Medulla oblongata (tissue), 1 donor: ENCODE data around the gene PLXND1.

Experiments
- DNase-seq: peaks from one replicate; pipeline ENCODE4 v3.0.0-alpha.2; 2015; ENCODE audit errors: extremely low spot score

The PLXND1 gene

GRCh38 chr3:129563332-129563731, 43.1 kb downstream of the PLXND1 start:
- DNase-seq: no peak

DNA sequence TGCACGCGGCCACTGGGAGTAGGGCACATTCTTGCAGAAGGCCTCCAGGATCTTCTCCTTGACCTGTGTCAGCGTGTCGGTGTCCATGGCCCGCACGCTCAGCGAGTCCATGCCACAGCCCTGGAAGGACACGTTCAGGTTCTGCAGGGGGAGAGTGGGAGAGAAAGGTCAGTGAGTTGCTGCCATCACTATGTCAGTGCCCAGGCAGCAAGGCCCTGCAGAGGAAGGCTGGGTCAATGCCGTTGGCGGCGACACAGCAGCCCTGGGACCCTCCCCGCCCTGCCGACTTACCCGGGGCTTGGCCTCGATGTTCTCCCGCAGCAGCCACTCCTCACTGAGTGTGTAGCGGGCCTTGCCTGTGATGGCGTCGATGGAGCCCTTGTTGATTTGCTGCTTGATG, 43.7 kb downstream of the PLXND1 start:
- no peak for DNase-seq

DNA sequence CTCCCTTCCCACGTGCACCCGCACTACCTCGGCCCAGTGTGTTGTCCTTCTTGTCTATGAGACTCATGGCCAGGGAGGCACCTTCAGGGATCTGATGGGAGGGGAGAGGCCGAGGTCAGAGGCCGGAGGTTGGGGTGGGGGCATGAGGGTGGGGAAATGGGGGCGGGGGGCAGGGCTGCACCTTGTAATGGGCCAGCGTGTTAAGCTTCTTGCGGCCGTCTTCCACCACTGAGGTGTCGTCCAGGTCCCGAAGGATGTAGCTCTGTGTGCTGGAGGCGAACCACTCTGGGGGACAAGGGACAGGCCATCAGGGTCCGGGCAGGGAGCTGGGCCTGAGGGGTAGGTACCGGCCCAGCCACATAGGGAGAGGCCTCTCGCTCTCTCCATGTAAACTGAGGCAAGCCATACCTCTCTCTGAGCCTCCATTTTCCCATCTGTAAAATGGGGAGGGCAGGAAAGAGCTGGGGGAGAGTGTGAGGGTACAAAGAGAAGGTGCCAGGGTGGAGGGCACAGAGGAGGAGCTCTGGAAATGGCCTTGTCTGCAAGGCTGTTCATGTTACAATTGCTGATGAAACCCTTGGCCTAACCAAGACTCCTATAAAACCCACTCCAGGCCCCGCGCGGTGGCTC, 44.7 kb downstream of the PLXND1 start:
- no peak for DNase-seq

DNA sequence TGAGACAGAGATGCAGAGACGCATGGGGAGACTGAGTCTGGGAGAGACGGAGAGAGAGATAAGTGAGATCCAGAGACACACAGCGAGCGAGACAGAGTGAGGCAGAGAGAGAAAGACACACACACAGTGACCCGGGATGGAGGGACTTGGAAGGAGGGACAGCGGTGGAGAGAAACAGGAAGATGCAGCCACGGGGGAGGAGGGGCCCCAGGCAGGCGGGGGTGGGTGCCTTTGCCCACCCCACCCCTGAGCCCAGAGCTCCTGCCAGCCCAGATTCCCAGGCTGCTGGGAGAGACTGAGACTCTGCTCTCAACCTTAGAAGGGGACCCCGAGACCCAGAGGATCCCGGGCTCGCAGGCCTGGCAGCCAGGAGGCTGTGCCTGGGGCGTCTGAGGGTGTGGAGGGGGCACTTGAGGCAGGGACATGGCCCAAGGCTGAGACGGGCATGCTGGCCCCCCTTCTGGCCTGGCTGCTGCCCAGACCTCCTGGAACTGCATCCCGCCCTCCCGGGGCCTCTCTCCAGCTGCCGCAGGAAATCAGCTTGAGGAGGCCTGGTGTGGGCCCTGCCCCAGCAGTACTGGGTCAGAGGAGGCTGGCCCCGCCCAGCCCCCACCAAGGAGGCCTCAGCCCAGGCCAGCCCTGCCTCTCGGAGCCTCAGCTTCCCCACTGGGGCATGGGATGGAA, 45.4 kb downstream of the PLXND1 start:
- DNase-seq: peak; percentile 66

- no peak for DNase-seq
Measured at GRCh38 chr3:129560269-129560787, 46.1 kb downstream of the PLXND1 start.

DNA sequence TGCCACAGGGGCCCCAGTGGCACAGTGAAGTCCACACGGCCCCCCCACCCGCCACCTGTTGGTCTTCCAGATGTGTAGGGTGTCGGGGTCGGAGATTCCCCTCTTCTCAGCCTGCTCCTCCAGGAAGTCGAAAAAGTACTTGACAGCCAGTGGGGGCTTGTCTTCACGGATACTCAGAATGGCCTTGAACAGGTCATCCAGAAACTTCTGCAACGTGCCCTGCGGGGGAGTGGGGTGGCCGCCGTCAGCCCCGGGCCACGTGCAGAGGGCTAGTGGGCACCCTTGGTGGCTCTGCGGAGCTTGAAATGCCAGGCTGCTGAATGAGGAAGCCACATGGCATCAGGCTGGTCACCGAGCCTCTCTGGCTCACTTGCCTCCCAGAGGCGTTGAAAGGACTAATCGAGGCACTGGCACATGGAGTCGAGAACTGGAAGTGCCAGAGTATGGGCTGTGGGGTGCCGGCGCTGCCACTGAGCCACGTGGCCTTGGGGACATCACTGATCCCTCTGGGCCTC, 46.9 kb downstream of the PLXND1 start:
- no peak for DNase-seq

DNA sequence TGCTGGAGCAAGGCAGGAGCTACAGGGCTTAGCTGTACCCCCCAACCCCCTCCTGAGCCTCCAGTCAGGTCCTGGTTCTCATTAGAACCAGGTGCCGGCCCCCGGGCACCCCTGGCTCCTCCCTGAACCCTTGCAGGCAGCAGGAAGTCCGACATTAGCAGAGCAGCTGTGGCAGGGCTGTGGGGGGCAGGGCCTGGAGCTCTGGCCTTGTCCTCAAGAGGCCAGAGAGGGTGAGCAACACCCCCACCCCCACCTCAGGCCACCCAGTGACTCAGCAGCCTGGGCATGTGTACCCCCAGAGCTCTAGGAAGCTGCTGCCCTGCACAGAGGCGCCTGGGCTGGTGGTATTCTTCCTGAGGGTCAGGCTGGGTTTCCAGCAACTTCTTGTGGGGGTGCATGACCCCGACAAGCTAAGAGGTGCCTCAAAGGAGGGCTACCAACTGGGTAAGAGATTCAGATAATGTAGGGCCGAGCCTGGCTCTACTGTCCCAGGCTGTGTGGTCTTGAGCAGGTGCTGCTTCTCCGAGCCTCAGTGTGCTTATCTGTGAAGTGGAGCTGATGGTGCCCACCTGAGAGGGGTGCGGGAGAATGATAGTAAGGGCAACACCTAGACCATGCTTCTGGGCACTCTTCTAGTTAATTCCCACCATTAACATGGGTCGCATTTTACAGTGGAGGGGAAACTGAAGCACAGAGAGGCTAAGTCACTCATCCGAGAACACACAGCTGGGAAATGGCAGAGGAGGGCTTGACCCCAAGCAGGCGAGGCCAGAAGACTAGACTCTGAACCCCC, 47.5 kb downstream of the PLXND1 start:
- DNase-seq: no peak

GRCh38 chr3:129558081-129558771, 48.2 kb downstream of the PLXND1 start:
- no peak for DNase-seq

GRCh38 chr3:129557548-129557894, 49.0 kb downstream of the PLXND1 start:
- no peak for DNase-seq

DNA sequence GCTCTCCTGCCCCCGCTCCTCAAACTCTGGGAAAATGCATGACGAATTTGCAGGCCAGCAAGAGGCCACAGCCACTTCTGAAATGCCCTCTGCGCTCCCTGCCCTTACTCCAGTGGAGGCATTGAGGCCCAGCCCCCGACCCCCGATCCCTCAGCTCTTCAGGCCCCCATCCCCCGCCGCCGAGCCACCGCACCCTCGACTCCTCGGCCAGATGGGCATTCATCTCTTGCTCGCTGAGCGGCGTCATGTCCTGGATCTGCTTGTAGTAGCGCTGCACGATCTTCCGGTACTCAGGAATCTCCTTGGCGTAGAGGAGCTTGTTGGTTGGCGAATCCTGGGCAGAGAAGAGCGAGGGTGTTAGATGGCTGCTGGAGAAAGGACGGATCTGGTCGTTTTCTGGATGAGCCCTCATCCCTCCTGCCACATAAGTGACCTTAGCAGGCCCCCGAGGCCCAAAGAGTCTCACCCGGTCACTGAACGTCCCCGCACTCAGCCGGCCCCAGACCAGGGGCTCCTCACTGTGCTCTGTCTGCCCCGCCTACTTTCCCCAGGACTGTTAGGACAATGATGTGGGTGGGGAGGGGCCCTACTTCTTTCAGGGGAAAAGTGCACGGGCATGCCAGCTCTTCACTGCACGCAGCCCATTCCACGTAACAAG, 49.5 kb downstream of the PLXND1 start:
- DNase-seq: no peak

DNA sequence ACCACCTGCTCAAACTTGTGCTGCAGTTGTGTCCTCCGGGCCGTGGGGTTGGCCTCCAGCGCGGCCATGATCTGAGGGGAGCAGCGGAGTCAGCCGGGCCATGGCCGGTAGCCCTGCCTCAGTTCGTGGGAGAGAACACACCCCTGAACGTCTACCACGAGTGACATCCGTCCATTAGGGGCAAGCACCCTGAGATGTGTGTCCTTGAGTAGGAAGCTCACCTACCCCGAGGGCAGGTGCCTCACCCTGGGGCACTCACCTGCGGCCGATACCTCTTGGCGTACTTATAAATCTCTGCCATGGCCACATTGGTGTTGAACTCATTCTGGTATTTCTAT, 50.1 kb downstream of the PLXND1 start:
- DNase-seq: no peak

DNA sequence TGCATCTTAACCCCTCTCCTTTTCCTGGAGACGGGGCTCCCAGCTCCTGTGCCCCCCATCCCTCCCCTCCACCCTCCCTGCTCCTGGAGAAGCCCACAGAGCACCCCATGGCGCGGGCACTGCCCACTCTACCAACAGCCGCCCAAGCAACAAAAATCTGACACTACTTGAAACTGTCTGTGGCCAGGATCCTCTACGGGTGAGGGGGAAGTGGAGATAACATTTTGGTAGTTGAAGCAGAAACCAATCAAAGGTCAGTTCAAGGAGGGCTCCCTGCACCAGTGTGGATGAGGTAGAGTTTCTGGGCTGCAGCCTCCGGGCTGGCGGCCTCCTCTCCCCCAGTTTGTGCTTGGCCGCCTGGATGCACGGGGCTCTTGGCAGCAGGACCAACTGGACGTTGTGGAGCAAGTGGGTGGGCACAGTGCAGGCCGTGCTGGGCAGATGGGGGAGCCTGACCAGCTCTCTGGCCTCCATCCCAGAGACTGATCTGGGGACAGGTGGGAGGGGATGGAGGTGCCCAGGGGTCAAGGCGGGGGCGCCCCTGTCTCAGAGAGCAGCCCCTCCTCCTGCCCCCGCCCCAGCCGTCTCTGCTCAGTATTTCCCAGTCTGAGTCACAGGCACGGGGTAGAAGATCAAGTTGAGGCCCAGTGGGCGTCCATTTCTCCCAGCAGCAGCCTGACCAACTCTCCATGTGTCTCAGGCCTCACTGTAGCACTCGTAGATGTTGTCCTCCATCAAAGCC, 50.7 kb downstream of the PLXND1 start:
- no peak for DNase-seq

- DNase-seq: no peak
Measured at GRCh38 chr3:129555153-129555550, 51.3 kb downstream of the PLXND1 start.

DNA sequence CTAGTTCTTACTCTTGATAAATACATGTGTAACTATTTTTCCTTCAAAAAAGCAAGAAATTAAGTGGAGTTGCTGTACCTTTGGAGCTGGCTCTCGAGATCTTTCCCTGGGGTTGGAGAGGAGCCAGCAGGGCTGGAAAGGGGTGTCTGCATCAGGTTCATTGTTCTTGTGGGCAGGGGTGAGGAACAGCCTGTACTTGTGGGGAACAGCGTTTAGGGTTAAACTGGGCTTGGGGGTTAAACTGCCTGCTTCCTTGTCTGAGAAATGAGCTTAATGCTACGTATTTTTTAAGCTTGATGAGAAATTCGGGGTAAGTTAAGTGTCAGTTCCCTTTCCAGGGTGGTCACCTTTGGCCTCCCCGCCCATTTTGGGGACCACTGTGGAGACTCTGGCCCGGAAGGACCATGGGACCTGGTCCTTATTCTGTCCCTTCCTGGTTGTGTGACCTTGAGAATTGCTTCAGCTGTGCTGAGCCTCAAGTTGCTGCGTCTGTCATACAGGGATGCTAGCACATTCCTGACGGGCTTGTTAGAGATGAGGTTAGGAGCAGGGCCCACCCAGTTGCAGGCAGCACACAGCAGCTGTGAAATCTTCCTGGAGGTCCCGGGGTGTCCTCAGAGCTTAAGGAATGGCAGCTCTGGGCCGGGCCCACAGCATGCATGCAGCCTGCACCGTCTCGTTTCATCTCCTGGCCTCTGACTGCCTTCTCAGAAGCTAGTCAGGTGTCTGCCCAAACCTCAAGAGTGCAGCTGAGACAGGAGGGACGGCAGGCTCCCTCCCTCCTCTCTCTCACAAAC, 51.9 kb downstream of the PLXND1 start:
- DNase-seq: no peak

GRCh38 chr3:129553719-129554118, 52.8 kb downstream of the PLXND1 start:
- no peak for DNase-seq

DNA sequence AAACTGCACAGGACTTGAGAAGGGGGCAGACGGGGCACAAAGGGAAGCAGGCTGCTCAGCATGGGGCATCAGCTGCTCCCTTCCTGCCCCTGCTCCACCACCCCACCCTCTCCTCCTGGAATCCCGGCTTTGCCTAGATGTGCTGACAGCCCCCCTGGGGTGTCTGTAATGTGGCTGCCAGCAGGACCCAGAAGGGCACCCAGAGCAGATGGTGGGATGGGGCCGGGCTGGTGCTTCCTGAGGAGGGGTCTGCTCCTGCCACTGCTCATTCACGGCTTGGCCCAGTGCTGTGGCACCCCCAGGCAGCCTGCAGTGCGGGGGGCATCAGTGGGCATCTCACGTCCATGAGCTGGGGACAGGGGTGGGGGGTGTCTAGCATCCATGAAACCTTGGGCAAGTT, 53.3 kb downstream of the PLXND1 start:
- no peak for DNase-seq

DNA sequence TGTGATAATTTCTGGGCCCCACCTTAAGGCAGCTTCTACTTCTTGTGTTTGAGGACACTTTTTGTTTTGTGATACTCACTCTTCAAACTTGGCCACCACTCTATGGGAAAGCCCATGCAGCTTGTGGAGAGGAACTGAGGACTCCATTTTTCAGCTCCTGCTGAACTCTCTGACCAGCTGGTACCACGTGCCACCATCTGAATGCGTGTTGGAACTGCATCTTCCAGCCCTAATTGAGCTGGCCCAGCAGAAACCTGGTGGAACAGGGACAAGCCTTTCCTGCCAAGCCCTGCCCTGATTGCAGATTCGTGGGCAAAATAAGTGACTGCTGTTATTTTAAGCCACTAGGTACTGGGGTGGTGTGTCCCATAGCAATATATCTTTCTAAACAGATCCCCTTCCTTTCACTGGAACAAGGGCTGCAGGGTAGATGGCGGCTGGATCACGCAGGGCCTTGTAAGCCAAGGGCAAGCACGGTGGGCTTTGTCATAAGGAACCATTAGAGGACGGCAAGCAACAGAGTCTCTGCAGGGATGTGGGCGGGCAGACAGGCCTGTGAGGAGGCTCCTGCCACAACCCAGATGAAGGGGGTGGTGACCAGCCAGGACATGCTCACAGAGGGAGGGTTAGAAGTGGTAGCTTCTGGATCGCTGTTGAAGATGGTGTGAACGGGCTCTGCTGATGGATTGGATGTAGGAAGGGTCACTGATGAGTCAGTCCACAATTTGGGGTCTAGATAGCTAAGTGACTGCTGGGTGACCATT, 54.0 kb downstream of the PLXND1 start:
- DNase-seq: peak; percentile 30

GRCh38 chr3:129549805-129550204, 56.7 kb downstream of the PLXND1 start:
- no peak for DNase-seq
